GM21825 (cell line): ENCODE data around the gene ABHD6.
"Not testable (repeated sequence)": the region's sequence is repeated elsewhere in the genome, so short reads cannot be mapped to it uniquely, and the experiment has no call there.

Source experiments
- ATAC-seq: cut with Tn5 transposase; IDR thresholded peaks from one replicate; pipeline ENCODE4 v1.9.1; 2021; ENCODE audit warnings: mild to moderate bottlenecking, moderate library complexity; ENCODE audit not compliant: unreplicated experiment

The ABHD6 gene, protein sequence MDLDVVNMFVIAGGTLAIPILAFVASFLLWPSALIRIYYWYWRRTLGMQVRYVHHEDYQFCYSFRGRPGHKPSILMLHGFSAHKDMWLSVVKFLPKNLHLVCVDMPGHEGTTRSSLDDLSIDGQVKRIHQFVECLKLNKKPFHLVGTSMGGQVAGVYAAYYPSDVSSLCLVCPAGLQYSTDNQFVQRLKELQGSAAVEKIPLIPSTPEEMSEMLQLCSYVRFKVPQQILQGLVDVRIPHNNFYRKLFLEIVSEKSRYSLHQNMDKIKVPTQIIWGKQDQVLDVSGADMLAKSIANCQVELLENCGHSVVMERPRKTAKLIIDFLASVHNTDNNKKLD

DNA sequence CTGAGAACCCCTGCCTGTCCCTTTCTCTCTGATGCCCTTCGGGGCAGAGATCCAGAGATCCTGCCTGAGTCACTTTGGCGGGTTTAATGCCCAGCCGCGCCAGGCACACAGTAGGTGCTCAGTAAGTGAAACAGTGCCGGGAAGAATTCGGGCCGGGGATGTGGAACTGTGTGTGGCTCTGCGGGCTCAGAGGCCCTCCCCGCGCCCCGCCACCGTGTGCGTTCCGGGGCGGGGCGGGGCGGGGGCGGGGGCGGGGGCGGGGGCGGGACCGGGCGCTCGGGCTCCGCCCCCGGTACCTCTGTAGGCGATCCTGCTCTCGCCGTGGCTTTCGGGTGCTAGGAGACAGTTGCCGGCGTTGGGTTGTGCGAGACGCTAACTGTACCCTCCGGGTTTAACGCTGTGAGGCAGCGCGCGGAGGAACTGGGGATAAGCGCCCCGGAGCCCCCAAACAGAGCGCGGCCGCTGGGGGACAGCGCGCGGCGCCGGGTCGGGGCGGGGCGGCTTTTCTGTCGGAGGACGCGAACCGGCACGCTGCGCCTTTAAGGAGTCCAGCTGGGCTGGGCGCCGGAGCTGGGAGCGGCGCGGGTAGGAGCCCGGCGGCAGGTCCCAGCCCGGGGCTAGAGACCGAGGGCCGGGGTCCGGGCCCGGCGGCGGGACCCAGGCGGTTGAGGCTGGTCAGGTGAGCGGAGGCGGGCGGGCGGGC is at the start of gene ABHD6:
Gene ABHD6 (plus strand): TSS at position 555 of the 703 bp plus-strand sequence. CDS start 18,795 bp downstream, outside the sequence.
- ATAC-seq = peak; percentile 73

DNA sequence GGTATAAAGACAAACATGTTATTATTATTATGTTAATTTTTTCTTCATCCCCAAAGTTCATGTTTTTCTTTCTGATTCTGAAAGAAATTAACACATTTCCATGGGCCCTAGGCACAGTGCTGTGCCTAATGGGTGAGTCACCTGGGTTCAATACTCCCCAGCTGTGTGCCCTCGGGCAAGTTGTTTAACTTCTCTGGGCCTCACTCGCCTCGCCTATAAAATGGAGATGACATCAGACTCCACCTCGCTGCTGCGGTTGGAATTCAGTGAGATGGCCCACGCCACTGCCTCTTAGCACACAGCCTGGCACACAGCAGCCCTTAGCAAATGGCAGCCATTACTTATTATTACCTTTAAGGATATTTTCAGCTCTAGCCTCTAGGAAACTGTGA is 49.4 kb upstream of the ABHD6 start:
- ATAC-seq = no peak

DNA sequence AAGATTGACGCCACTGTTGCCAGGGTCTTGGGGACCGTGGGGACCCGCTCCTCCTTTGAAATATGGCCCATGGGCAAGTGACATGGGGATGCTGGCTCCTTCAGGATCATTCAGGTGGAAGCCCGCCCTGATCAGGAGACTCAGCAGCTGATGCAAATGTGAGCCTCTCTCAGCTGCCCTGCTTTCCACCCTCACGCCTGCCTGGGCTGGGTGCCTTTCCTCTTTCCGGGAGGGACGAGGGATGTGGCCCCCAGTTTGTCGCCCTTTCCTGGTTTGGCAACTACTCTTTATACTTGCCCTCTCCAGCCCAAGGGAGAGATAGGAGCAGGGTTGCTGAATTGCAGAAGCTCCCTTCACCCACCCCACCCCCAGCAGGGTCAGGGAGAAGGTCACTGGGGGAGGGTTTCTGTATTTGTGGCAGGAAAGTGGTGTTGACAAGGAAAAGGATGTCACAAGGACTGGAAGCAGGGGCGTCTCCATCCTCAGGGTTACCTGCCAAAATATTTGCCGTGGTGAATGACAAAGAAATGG is 48.6 kb upstream of the ABHD6 start:
- no peak for ATAC-seq

DNA sequence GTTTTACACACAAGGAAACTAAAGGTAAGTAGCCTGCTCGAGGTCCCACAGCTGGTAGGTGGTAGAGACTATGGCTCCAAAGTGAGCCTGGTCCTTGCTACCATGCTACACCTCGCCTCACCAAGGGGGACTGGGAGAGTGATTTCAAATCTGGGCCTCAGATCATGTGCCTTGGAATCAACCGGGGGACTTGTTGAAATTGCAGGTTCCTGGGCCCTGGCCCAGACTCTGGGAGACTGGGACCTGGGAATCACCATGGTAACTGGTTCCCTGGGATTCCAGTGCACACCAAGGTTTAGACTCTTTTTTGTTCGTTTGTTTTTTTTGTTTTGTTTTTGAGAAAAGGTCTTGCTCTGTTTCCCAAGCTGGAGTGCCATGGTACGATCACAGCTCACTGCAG is 47.9 kb upstream of the ABHD6 start:
- ATAC-seq = no peak

DNA sequence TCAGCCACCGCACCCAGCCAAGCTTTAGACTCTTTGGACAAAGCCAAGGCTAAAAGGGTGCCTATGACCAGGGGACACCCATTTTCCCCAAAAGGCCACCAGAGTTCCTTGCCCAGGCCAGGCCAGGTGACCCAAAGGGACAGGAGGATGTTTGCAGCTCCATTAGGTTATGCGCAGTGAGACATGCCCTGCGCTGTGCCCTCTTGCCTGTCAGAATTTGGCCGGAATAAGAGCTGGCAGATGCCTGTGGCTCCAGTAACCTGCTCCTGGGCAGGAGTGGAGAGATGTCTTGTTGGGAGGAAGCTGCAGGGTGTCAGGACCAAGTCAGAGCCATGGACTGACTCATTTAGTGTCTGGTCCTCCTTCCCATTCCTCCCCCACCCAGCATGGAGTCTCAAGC is 47.3 kb upstream of the ABHD6 start:
- ATAC-seq = no peak

DNA sequence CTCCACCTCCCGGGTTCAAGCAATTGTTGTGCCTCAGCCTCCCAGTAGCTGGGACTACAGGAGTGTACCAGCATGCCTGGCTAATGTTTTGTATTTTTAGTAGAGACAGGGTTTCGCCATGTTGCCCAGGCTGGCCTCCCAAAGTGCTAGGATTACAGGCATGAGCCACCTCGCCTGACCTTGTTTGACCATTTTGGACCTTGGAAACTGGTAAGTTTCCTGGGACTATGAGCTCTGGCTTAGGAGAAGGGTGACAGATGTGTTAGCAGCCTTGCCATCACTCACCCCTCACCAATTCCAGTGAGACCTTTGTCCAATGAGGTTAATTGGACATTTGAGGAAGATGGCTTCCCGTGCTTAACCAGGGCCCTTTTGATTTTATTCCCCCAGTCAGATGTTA is 46.7 kb upstream of the ABHD6 start:
- no peak for ATAC-seq

DNA sequence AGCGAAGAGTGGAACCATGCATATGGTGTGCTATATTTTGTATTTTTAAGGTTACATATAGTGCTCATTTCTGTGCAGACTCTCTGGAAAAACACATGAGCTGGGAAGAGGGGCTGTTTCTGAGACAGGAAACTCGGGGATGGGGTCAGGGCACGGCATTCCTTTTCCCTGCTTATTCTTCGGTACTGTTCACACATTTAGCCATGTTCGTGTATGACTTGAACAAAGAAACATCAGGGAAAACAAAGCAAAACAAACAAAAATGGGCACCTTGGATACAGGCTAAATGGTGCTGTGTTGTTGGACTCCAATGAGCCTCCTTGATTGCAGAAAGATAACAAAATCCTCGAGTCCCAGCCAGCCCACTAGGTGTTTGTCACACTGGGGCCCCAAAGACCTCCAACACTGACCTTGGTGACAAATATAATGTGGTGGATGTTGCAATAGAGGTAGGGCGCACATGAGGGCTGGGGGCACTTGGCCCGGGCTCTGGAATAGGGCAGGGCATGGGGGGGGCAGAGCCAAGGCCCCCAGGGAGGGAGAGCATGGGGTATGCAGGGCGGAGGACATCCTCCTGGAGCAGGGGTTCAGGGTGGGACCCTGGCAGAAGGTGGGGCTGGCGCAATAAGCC is 46.1 kb upstream of the ABHD6 start:
- ATAC-seq = no peak

DNA sequence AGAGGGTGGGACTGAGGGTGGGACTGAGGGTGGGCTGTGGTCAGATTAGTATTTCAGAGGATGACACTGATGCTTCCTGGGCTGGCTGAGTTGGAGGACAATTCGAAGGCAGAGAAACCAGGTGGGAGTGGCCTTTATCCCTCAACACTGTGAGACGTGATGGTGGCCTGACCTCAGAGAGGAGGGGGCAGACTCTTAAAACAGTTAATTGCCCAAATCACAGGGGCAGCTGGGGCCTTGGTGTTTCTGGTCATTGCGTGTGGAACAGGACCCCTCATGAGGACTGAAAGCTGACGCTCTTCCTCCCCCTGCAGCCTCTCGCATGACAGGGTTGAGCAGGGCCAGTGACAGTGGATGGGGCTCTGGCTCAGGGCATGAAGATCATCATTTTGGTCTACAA is 45.5 kb upstream of the ABHD6 start:
- ATAC-seq = no peak

DNA sequence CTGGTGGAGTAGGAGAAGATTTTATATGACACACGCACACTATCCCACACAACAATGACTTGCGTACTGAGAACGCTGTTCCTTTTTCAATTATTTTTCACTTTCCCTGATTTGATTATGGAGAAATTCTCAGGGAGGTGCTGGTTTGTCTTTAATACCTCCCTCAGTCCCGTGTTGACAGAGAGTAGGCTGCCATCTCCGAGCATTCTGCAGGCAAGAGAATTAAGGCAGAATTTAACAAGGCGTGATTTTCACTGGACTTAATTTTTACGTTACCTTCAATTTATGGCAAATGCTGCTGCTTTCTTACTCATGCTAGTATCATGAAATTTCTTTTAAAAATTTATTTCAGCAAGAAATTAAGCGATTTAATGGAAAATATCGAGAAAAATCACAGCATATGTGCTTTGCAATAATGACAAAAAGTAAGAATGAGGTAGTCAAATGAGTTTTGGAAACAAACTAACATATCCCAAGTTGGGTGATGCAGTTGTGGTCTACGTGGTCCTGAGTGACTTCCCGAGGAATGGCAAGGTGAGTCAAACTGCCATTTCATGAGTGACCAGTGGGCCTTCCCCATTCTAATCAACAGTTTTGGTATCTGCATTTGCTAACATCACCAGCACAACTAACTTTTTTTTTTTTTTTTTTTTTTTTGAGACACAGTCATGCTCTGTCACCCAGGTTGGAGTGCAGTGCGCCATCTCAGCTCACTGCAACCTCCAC is 43.7 kb upstream of the ABHD6 start:
- ATAC-seq = no peak

DNA sequence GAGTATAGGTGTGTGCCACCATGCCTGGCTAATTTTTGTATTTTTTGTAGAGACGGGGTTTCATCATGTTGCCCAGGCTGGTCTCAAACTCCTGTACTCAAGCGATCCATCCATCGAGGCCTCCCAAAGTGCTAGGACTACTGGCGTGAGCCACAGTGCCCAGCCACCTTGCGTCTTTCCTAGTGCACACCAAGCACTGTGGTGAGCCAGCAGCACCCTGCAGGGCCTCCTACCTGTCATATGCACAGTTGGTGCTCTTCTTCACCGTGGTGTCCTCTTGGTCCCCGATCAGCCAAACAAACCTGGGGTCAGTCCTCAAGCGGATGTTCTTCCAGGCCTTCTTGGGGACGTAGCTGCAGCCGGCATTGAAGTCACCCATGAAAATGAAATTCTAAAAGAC is 40.0 kb upstream of the ABHD6 start:
- no peak for ATAC-seq

DNA sequence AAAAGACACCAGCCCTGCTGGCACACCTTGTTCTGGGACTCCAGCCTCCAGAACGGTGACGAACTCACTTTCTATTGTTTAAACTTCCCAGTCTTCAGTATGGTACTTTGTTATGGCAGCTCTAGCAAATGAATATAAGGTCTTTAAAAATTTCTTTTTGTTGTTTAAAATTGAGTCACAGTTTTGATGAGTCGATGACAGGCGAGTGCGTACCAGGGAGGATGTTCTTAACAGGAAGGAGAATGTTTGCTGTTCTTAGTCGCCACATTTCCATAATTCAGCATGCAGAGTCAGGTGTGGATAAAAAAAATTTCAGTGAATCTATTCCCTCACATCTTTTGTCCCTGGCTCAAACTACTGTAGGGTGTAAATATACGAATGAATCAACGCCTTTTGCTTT is 39.2 kb upstream of the ABHD6 start:
- ATAC-seq = no peak

DNA sequence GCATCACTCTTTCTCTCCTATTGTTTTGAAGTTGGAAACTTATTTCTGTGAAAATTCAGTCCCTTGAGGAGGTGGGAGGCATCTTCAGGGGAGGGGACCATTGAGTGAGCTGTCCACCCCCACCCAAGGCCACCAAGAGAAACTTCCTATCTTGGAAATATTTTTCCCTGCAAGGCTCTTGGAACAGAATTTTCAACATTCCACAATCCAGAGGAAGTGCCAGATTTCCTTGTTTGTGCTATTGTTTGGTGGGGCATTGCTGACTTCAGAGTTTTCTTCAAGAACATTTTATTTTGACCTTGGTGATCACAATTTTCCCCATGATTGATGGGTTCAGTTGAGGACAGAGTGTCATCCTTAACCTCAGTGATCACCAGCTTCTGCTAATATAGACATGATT is 38.8 kb upstream of the ABHD6 start:
- ATAC-seq = no peak

DNA sequence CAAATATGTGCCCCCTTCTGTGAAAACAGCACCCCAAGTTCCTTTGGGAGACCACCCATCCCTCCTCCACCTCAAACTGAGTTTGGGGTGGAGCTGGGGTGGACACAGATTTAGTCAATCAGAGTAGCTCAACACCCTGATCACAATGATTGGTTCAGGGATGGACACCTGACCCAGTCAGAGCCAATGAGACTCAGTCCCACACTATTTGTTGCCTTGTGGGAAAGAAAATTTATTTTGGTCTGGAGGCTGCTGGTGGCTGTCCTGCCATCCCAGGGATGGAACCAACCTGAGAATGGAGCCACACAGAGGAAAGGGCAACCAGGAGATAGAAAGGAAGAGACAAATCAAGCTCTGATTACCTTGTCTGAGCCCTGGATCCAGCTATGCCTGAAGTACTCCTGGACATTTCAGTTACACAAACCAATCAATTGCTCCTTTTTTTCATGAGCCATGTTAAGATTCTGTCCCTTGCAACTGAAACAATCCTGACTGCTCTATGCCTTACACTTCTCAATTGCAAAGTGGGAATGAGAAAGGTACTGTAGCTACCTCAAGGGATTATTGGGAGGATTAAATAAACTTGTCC is 37.4 kb upstream of the ABHD6 start:
- no peak for ATAC-seq

DNA sequence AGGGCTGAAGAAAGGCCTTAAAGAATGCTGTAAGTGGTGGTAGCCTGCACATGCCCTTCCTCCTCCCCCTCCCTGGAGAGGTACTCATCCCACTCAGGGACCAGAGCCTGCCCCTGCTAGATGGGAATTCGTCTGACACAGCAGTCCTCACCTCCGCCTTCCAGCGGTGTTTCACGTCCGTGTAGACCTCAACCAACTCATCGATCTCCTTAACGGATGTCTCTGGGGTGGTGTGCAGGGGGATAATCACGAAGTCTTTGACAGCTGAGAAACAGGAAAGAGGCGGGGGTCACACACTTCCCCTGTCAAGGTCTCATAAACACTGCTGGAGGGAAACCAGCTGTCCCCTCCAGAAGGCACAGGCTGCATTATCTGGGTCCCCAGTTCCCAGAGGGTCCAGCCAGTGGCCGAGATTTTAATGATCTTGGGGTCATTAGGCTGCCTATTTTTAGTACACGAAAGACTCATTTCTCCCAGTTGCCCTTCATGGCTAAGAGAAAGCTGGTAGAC is 36.7 kb upstream of the ABHD6 start:
- no peak for ATAC-seq

DNA sequence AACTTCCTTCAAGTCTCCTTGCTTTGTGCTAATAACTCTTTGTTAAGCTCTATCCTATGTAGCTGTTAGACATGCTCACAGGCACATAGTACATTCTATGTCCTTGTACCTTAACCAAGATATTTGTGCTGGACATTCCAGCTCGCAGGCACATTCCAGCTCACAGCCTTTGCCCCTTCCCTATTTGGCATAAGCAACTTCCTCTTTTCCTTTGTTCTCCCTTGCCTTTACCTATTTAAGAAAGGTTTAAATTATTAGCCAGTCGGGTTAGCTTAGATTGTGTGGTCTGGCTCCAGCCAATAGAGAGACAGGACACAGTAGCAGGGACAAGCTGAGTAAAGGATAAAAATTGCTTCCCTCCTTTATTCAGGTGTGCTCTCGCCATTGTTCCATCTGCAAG is 36.1 kb upstream of the ABHD6 start:
- ATAC-seq = not testable (repeated sequence)

DNA sequence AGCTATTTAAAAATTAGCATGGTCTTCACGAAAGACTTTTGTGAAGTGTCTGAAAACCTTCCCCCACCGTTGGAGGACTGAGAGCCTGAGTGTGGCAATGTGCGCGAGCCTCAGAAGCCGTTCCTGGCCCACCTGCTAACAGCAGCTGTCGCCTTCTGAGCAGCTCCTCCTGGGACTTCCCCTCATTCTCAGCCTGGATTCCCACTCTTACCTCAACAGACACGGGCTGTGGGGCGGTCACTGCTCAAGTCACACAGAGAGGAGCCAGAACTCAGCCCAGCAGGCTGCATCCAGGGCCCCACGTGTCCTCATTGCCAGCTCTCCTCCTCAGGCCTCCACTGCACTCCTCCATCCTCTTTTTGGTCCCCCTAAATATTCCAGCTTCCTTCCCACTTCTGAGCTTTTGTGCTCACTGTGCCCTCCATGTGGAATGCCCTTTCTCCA is 34.7 kb upstream of the ABHD6 start:
- ATAC-seq = peak; percentile 72

DNA sequence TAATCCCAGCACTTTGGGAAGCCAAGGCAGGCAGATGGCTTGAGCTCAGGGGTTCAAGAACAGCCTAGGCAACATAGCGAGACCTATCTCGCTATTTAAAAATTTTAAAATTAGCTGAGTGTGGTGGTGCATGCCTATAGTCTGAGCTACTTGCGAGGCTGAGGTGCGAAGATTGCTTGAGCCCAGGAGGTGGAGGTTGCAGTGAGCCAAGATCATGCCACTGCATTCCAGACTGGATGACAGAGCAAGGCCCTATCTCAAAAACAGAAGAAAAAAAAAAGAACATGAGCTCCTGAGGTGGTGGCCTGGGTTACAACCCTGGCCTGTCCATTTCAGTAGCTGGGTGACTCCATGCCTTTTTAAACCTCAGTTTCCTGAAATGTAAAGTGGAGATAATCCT is 34.1 kb upstream of the ABHD6 start:
- ATAC-seq = no peak

DNA sequence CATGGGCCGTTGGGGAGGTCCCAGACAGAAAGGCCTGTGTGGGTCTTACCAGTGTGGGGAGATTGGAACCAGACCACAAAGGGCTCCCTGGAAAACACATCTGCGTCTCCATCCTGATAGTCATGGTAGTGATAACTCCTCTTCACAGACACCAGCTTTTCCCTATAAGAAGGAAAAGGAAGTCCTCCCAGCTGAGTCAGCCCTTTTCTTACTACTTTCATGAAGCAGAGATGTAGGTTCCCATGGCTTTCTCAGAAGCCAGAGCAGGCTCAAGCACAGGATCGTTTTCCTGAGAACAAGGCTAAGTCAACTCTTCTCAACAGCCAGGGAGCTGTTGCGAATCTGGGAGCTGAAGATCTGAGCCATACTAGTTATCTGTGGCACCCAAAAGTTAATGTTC is 32.9 kb upstream of the ABHD6 start:
- ATAC-seq = no peak

DNA sequence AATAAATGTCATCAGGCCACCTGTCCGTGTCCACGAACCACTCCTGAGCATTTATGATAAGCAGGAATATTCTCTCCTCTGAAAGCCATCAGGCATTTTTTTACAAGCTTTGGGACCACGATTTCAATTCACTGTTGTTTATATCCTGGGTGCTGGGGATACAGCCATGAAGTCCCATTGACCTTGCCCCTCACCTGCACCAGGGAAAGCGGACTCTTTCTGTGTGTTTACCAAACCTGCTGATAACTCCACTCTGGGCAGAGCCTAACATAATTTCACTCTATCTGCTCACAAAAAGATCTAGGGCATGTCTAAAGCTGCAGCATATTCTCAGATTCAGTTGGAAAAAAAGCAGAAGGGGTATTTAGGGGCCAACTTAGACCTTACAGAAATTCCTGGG is 31.6 kb upstream of the ABHD6 start:
- no peak for ATAC-seq

DNA sequence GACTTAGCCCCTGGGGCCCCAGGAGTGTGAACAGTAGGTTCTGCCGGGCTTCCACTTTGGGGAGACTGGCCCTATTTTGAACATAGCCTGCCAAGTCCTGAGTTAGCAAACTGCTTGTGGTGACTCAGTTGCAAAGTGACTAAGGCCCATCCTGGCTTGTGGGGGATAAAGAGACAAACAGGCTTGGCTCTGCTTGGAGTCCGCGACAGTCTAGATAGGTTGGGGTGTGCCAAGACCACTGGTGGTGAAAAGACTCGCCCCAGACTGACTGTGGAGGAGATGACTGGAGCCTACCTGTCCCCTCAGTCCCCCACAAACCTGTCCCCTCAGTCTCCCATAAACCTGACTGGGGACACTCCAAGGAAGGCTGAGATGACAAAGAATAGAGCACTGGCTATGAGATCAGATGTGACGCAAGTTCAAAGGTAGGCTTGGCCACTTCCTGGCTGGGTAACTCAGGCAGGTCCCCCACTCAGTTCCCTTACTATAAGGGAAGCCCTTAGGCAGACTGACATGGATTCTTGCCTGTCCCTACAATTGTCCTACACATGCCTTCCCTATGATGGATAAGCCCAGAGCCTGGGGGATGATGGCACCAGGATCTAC is 31.1 kb upstream of the ABHD6 start:
- ATAC-seq = no peak
